Esophagus muscularis mucosa (tissue), 4 donors: ENCODE data around the gene KRTAP12-3. TPM values are rescaled to one million over a fixed set of nuclear protein-coding genes. Genes with fewer than 3 reads are reported as not detected.
A peak's percentile ranks its signal among the peaks of the same experiment; 100 is the strongest.
"Not testable (repeated sequence)": the region's sequence is repeated elsewhere in the genome, so short reads cannot be mapped to it uniquely, and the experiment has no call there.

Source experiments
- DNase-seq: peaks from one replicate; pipeline ENCODE4 v3.0.0-alpha.2; 2017; ENCODE audit errors: extremely low spot score
- H3K27ac ChIP-seq, 4 donors: fragments of 200-600 bp; sonication (generic); replicated peaks in 1 of 4; 1 replicate in 3 of 4; 2 replicates in 1 of 4; pipeline ENCODE4 v1.5.1; 2016 to 2019; ENCODE audit warnings: mild to moderate bottlenecking in 1 of 4
- H3K27me3 ChIP-seq, 4 donors: fragments of 200-600 bp; sonication (generic); one replicate each; pipeline versions ENCODE4 v1.5.1 to v1.6.0; 2016 to 2019
- H3K36me3 ChIP-seq, 4 donors: fragments of 200-600 bp; sonication (generic); one replicate each; pipeline ENCODE4 v1.5.1; 2016 to 2019
- H3K4me1 ChIP-seq, 4 donors: fragments of 200-600 bp; sonication (generic); one replicate each; pipeline ENCODE4 v1.5.1; 2016 to 2019
- H3K4me3 ChIP-seq, 4 donors: fragments of 200-600 bp; sonication (generic); 1 replicate in 2 of 4; 2 replicates in 2 of 4; pipeline ENCODE4 v1.5.1; 2016 to 2019; ENCODE audit warnings: mild to moderate bottlenecking in 4 of 4, moderate library complexity in 1 of 4
- H3K9me3 ChIP-seq, 4 donors: fragments of 200-600 bp; sonication (generic); 1 replicate in 3 of 4; 2 replicates in 1 of 4; pipeline ENCODE4 v1.5.1; 2016 to 2019
- CTCF ChIP-seq, 3 experiments: fragments of 200-600 bp in 2 of 3; fragments of 450-650 bp in 1 of 3; sonication (generic) in 2 of 3; IDR thresholded peaks; one replicate each; pipeline ENCODE4 v1.5.1; 2017 to 2019; ENCODE audit warnings: antibody characterized with exemption in 3 of 3, mild to moderate bottlenecking in 2 of 3, moderate library complexity in 1 of 3
- EP300 ChIP-seq: sonication (generic); formaldehyde crosslinking; IDR thresholded peaks from one replicate; pipeline ENCODE4 v1.6.1; 2017; ENCODE audit warnings: antibody characterized with exemption
- POLR2A ChIP-seq: fragments of 450-650 bp; IDR thresholded peaks from one replicate; pipeline ENCODE4 v1.6.1; 2017; ENCODE audit warnings: antibody characterized with exemption, moderate library complexity, mild to moderate bottlenecking, low read depth
- POLR2AphosphoS5 ChIP-seq, 2 donors: sonication (generic); formaldehyde crosslinking; IDR thresholded peaks; one replicate each; pipeline ENCODE4 v1.6.1; 2017; ENCODE audit warnings: antibody characterized with exemption in 2 of 2
- WGBS: methylation state at CpG from one replicate; pipeline ENCODE4 v1.1.5; 2018; 5-methylcytosine and 5-hydroxymethylcytosine counted together
- intact Hi-C: fragments of 100-400 bp; cut with DNase I; formaldehyde crosslinking; loops from one replicate; pipeline ENCODE4 v1.15.1; 2023
- total RNA-seq, 4 donors: library from RNA; depleted of rRNA; stranded (reverse); fragments of >200 nt; gene quantifications; one replicate each; pipeline versions ENCODE4 v1.1.0 to v1.2.1, GENCODE V29; 2016

Gene KRTAP12-3
- total RNA-seq, 4 donors from 2014 or later: not detected

DNA sequence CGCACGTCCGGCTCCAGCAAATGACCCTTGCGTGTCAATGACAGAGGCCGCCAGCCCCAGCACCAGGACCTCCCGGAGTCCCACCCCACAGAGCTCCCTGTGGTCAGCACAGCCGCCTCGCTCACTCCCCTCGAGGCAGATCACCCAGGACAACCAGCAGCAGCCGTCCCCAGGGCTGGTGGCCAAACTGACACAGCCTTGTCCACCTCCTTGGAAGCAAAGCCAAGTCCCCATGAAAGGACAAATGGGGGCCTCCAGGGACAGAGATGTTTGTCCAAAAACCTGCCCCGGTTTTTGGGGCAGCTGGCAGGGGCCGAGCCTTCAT lies 18.4 kb upstream of the KRTAP12-3 start:
- intact Hi-C loops: no loop called here
- H3K4me1 ChIP-seq: no peaks in the 10 kb centered on the region
- H3K27me3 ChIP-seq: peaks cover 0 to 62% (median 2%) of the 10 kb centered on the region in 4 donors
- TF ChIP-seq POLR2AphosphoS5 (IDR thresholded peaks at IDR 0.05): no peak
- no peak for TF ChIP-seq POLR2A
- TF ChIP-seq EP300: no peak
- TF ChIP-seq CTCF (IDR thresholded peaks at IDR 0.05): no peak
- no peak overlapping the region for H3K27ac ChIP-seq
- peaks cover 0 to 18% (median 4%) of the 10 kb centered on the region in 4 donors for H3K9me3 ChIP-seq
- no peaks in the 10 kb centered on the region for H3K36me3 ChIP-seq
- DNase-seq: no peak
- no peak overlapping the region for H3K4me3 ChIP-seq
- WGBS: 71% methylated on average over 6 of the region's 12 CpGs

GRCh38 chr21:44640761-44641160 lies 17.0 kb upstream of the KRTAP12-3 start:
- intact Hi-C loops: no loop called here
- H3K36me3 ChIP-seq: no peaks in the 10 kb centered on the region
- TF ChIP-seq EP300 (no peak), POLR2A (no peak), CTCF (IDR thresholded peaks at IDR 0.05) (no peak), POLR2AphosphoS5 (IDR thresholded peaks at IDR 0.05) (no peak)
- H3K9me3 ChIP-seq: peaks cover 0 to 30% (median 9%) of the 10 kb centered on the region in 4 donors
- peaks cover 0 to 56% (median 2%) of the 10 kb centered on the region in 4 donors for H3K27me3 ChIP-seq
- DNase-seq: no peak
- no peak overlapping the region for H3K4me3 ChIP-seq
- H3K4me1 ChIP-seq: no peaks in the 10 kb centered on the region
- H3K27ac ChIP-seq: no peak overlapping the region
- WGBS: 78% methylated on average over 5 of the region's 5 CpGs

DNA sequence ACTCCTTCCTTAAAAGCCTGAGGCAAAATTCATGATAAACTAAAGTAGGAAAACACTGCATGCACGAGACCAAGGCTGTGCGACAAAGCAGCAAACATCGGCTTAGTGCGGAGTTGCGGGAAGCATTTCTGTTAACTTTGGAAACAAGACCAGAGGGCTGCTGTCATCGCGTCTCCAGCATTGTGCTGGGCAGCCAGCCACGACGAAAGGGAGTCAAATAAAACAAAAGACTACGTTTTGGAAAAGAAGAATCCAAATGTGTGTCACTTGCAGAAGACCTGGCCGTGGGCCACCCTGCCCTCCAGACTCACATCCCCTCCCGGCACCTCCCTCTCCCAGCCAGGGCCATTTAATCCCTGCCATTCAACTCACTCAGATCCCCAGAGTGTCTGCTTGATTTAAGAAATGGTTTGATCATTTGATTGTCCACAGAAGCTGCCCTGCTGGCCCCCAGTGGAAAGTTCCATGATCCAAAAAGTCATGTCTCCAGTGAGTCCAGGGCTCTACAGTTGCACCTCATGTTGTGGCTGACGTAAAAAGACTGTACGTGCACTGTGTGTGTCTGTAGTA lies 13.9 kb upstream of the KRTAP12-3 start:
- Histone ChIP-seq H3K9me3 (peaks cover 0 to 30% (median 9%) of the 10 kb centered on the region in 4 donors), H3K36me3 (no peaks in the 10 kb centered on the region), H3K27me3 (peaks cover 0 to 57% (median 2%) of the 10 kb centered on the region in 4 donors), H3K4me1 (no peaks in the 10 kb centered on the region), H3K4me3 (no peak overlapping the region), H3K27ac (no peak overlapping the region)
- peak; percentile 77 for DNase-seq
- TF ChIP-seq EP300 (no peak), POLR2AphosphoS5 (IDR thresholded peaks at IDR 0.05) (no peak), POLR2A (no peak), CTCF (IDR thresholded peaks at IDR 0.05) (no peak)
- intact Hi-C loops: no loop called here
- 54% methylated on average over 14 of the region's 14 CpGs for WGBS

GRCh38 chr21:44644878-44645277 lies 12.9 kb upstream of the KRTAP12-3 start:
- no peak overlapping the region for H3K4me3 ChIP-seq
- H3K9me3 ChIP-seq: peaks cover 0 to 30% (median 9%) of the 10 kb centered on the region in 4 donors
- no peaks in the 10 kb centered on the region for H3K4me1 ChIP-seq
- intact Hi-C loops: no loop called here
- H3K36me3 ChIP-seq: no peaks in the 10 kb centered on the region
- no peak for DNase-seq
- H3K27ac ChIP-seq: no peak overlapping the region
- 47% methylated on average over 2 of the region's 2 CpGs for WGBS
- peaks cover 0 to 57% (median 0%) of the 10 kb centered on the region in 4 donors for H3K27me3 ChIP-seq
- TF ChIP-seq EP300: no peak
- TF ChIP-seq CTCF (IDR thresholded peaks at IDR 0.05): no peak
- TF ChIP-seq POLR2AphosphoS5 (IDR thresholded peaks at IDR 0.05): no peak
- no peak for TF ChIP-seq POLR2A

DNA sequence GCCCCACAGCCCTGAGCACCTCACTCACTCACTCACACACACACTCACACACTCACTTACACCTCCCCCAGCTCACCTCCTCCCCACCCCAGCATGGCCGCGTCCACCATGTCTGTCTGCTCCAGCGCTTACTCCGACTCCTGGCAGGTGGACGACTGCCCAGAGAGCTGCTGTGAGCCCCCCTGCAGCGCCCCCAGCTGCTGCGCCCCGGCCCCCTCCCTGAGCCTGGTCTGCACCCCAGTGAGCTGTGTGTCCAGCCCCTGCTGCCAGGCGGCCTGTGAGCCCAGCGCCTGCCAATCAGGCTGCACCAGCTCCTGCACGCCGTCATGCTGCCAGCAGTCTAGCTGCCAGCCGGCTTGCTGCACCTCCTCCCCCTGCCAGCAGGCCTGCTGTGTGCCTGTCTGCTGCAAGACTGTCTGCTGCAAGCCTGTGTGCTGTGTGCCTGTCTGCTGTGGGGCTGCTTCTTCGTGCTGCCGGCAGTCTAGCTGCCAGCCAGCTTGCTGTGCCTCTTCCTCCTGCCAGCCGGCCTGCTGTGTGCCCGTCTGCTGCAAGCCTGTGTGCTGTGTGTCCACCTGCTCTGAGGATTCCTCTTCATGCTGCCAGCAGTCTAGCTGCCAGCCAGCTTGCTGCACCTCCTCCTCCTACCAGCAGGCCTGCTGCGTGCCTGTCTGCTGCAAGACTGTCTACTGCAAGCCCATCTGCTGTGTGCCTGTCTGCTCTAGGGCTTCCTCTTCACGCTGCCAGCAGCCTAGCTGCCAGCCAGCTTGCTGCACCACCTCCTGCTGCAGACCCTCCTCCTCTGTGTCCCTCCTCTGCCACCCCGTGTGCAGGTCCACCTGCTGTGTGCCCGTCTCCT lies 11.1 kb upstream of the KRTAP12-3 start, which contains the start of gene KRTAP10-11:
Gene KRTAP10-11, plus strand, starts transcription at position 49 of the 856 bp plus-strand sequence. Its CDS starts 45 bp downstream, at position 94.
- peaks cover 0 to 56% (median 0%) of the 10 kb centered on the region in 4 donors for H3K27me3 ChIP-seq
- H3K4me3 ChIP-seq, intact Hi-C loops, H3K27ac ChIP-seq, H3K4me1 ChIP-seq, H3K36me3 ChIP-seq: not testable (repeated sequence)
- peak; percentile 24 for DNase-seq
- H3K9me3 ChIP-seq: peaks cover 0 to 21% (median 9%) of the 10 kb centered on the region in 4 donors
- 73% methylated on average over 10 of the region's 21 CpGs for WGBS
